ENCODE data around the gene VSTM2L. TPM values are rescaled to one million over a fixed set of nuclear protein-coding genes. Genes with fewer than 3 reads are reported as not detected.

VSTM2L gene
- total RNA-seq, 1 donor from 2014 or later, result not detected

DNA sequence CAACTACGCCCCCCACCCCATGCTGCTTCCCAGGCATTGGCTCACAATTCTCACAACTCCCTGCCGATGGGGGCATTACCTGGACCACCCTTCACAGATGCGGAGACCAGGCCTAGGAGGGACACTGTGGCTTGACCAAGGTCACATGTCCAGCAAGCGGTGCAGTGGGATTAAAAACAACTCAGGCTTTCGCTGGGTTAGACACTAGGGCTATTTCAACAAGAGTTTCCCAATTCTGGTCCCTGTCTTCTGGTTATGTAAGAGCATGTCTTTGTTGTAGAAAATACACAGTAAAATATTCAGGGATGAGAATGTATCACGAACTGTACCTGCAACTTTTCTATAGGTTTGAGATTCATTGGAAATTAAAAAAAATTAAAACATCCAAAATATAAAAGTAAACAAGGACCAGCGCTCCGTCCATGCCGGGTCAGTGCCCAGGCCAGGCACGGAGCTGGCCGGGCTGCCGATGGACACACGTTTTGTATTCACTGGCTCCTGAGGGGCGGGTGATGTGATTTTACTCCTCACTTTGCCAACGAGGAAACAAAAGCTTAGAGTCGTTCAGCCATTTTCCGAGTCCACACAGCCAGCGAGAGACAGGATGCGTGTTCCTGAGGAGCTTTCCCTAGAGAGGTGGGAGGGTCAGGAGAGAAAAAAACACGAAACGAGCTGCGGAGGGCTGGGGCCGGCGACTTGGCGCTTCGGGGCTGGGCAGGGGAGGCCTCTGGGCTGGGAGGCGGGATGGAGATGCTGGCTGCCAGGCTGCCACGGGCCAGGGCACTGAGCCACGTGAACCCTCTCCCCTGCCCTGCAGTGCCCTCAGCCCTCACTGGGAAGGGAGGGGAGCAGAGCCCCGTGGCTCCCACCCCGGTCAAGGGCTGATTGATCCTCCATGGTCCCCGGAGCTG, 17.1 kb upstream of the VSTM2L start:
- TF ChIP-seq, protein P1, sequence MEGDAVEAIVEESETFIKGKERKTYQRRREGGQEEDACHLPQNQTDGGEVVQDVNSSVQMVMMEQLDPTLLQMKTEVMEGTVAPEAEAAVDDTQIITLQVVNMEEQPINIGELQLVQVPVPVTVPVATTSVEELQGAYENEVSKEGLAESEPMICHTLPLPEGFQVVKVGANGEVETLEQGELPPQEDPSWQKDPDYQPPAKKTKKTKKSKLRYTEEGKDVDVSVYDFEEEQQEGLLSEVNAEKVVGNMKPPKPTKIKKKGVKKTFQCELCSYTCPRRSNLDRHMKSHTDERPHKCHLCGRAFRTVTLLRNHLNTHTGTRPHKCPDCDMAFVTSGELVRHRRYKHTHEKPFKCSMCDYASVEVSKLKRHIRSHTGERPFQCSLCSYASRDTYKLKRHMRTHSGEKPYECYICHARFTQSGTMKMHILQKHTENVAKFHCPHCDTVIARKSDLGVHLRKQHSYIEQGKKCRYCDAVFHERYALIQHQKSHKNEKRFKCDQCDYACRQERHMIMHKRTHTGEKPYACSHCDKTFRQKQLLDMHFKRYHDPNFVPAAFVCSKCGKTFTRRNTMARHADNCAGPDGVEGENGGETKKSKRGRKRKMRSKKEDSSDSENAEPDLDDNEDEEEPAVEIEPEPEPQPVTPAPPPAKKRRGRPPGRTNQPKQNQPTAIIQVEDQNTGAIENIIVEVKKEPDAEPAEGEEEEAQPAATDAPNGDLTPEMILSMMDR (IDR thresholded peaks at IDR 0.05), result no peak
- Mint-ChIP-seq H3K4me1 (peaks cover 2% of the 10 kb centered on the region), H3K4me3 (no peak overlapping the region), H3K27ac (no peak overlapping the region), H3K36me3 (ENCODE audit: low read depth) (no peaks in the 10 kb centered on the region), H3K9me3 (no peaks in the 10 kb centered on the region), H3K27me3 (no peaks in the 10 kb centered on the region)
- ChIA-PET CTCF (no interaction called here), POLR2A (no interaction called here)
- intact Hi-C loops (cut with micrococcal nuclease), result no loop called here
- ATAC-seq (ENCODE audit: low read depth) (no peak), DNase-seq (no peak)

DNA sequence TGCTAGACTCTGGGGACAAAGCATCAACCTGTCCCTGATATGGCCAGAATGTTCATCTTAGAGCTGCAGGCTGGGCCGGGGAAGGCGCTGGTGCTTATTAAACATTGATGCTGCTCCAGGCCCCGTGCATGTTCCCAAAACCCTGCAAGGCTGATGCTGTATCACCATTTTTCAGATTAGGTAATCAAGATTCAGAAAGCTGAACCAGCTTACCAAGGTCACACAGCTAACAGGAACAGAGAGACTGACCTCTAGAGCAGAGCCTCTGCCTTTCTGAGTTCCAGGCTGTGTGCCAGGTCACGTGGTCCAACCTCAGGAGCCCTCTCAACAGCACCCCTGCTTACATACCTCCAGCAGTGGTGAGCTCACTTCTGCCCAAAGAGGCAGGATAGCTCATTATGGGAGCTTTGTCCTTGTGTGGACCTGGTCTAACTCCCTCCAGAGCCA, 16.1 kb upstream of the VSTM2L start:
- POLR2A ChIA-PET, result no interaction called here
- no peak overlapping the region for H3K4me3 Mint-ChIP-seq
- DNase-seq (no peak), ATAC-seq (ENCODE audit: low read depth) (no peak)
- no peaks in the 10 kb centered on the region for H3K9me3 Mint-ChIP-seq
- intact Hi-C loops (cut with micrococcal nuclease), result no loop called here
- no peak overlapping the region for H3K27ac Mint-ChIP-seq
- H3K27me3 Mint-ChIP-seq, result no peaks in the 10 kb centered on the region
- CTCF ChIA-PET, result no interaction called here
- H3K36me3 Mint-ChIP-seq (ENCODE audit: low read depth), result no peaks in the 10 kb centered on the region
- peaks cover 2% of the 10 kb centered on the region for H3K4me1 Mint-ChIP-seq
- TF ChIP-seq, protein P1 (IDR thresholded peaks at IDR 0.05), result no peak

DNA sequence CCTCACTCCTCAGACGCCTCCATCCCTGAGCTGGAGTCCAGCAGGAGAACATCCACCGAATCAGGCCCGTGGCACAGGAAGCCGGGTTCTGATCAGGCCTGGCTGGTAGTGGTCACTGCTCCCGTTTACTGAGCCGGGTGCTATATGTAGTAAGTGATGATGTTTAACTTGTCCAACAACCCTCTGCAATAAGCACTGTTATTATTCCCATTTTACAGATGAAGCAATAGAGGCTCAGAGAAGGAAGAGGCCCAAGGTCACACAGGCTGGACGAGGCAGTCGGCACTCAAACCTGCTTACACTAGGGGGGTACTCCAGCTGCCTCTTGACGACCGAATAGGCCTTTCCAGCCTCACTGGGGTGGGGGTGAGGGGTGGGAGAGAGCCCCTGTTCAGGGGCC, 14.3 kb upstream of the VSTM2L start:
- ChIA-PET POLR2A (no interaction called here), CTCF (no interaction called here)
- H3K9me3 Mint-ChIP-seq, result no peaks in the 10 kb centered on the region
- H3K4me3 Mint-ChIP-seq, result no peak overlapping the region
- peaks cover 2% of the 10 kb centered on the region for H3K4me1 Mint-ChIP-seq
- no peaks in the 10 kb centered on the region for H3K36me3 Mint-ChIP-seq (ENCODE audit: low read depth)
- no peaks in the 10 kb centered on the region for H3K27me3 Mint-ChIP-seq
- TF ChIP-seq, protein P1 (IDR thresholded peaks at IDR 0.05), result no peak
- no peak overlapping the region for H3K27ac Mint-ChIP-seq
- DNase-seq (no peak), ATAC-seq (ENCODE audit: low read depth) (no peak)
- intact Hi-C loops (cut with micrococcal nuclease), result no loop called here

DNA sequence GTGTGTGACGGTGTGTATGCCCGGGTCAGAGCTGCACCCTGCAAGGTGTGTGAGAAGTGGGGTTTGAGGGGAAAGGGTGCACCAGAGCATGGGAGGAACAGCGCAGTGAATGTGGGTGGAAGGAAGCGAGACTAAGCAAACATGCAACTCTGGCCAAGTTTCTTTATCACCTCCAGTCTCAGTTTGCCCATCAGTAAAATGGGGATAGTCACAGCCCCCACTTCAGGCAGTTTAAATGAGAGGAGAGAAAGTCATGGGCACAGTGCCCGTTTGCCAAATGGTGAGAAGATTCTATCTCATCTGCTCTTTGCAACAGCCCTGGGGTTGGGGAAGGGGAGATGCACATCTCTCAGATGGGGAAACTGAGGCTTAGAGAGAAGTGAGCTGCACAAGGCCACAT, 12.8 kb upstream of the VSTM2L start:
- no peak overlapping the region for H3K4me3 Mint-ChIP-seq
- H3K9me3 Mint-ChIP-seq, result no peaks in the 10 kb centered on the region
- intact Hi-C loops (cut with micrococcal nuclease), result no loop called here
- H3K27me3 Mint-ChIP-seq, result no peaks in the 10 kb centered on the region
- H3K4me1 Mint-ChIP-seq, result peaks cover 2% of the 10 kb centered on the region
- DNase-seq (no peak), ATAC-seq (ENCODE audit: low read depth) (no peak)
- H3K27ac Mint-ChIP-seq, result no peak overlapping the region
- ChIA-PET CTCF (no interaction called here), POLR2A (no interaction called here)
- H3K36me3 Mint-ChIP-seq (ENCODE audit: low read depth), result no peaks in the 10 kb centered on the region
- TF ChIP-seq, protein P1 (IDR thresholded peaks at IDR 0.05), result no peak

DNA sequence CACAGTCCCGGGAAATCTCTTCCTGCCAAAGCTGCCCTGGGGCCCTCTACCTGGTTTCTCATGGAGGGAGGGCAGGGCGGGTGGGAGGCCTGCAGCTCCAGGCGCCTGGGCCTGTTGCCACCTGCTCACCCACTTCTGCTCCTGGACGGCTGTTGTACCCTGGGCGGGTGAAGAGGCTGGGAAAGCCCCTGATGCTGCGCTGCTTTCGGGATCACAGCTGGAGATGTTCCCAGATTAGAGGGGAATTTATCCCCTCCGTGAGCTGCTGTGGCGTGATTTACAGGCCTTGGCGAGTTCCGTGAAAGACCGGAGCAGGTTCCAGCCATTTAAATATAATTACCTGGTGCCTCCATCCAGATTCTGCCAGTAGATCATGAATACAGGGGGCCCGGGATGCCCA, 12.3 kb upstream of the VSTM2L start:
- POLR2A ChIA-PET, result no interaction called here
- peaks cover 2% of the 10 kb centered on the region for H3K4me1 Mint-ChIP-seq
- H3K36me3 Mint-ChIP-seq (ENCODE audit: low read depth), result no peaks in the 10 kb centered on the region
- no peak overlapping the region for H3K4me3 Mint-ChIP-seq
- no peaks in the 10 kb centered on the region for H3K27me3 Mint-ChIP-seq
- H3K9me3 Mint-ChIP-seq, result no peaks in the 10 kb centered on the region
- TF ChIP-seq, protein P1 (IDR thresholded peaks at IDR 0.05), result no peak
- DNase-seq (no peak), ATAC-seq (ENCODE audit: low read depth) (no peak)
- intact Hi-C loops (cut with micrococcal nuclease), result no loop called here
- CTCF ChIA-PET, result no interaction called here
- H3K27ac Mint-ChIP-seq, result no peak overlapping the region

Data from activated B cell treated with CpG ODN at 0.5 μM for 24 hours (primary cell).